Erythroblast (primary cell): Measurements from ENCODE around the gene CACNA1C.

Experiments
- GATA1 ChIP-seq: IDR thresholded peaks from 2 replicates; pipeline ENCODE4 v1.6.1; 2011; ENCODE audit warnings: low read depth, mild to moderate bottlenecking, control low read depth, low read length, moderate library complexity
- POLR2A ChIP-seq: IDR thresholded peaks from 2 replicates; pipeline ENCODE4 v1.6.1; 2011; ENCODE audit warnings: mild to moderate bottlenecking, low read length

GRCh38 chr12:2274733-2275132, 221.9 kb downstream of the CACNA1C start:
- TF ChIP-seq POLR2A (no peak), GATA1 (no peak)
